GM12878 (cell line): ENCODE data around the gene SLC39A11. TPM values are rescaled to one million over a fixed set of nuclear protein-coding genes. Genes with fewer than 3 reads are reported as not detected.

Experiments
- ATAC-seq: fragments of 200-7000 bp; cut with Tn5 transposase; 3 replicates; pipeline ENCODE4 v1.9.1; 2020; ENCODE audit warnings: mild to moderate bottlenecking, moderate library complexity
- BruUV-seq: library from RNA; stranded (reverse); fragments of 400-500 nt; replicated peaks from 2 replicates; lab custom pipeline; 2021; lab: Mats Ljungman, UMichigan
- CTCF ChIA-PET: fragments of 300-600 bp; sonication (Branson Sonifier 250); formaldehyde crosslinking; extraction: SDS; loops from one replicate; lab custom pipeline; 2021; ENCODE audit warnings: inconsistent platforms; lab: Yijun Ruan, JAX
- POLR2A ChIA-PET: fragments of 350-600 bp; formaldehyde crosslinking; extraction: SDS; loops from one replicate; lab custom pipeline; 2021; ENCODE audit warnings: inconsistent platforms; lab: Charles Lee
- RAD21 ChIA-PET: fragments of 300-600 bp; sonication (Branson Sonifier 250); formaldehyde crosslinking; loops from one replicate; lab custom pipeline; 2023; ENCODE audit warnings: antibody characterized with exemption; ENCODE audit not compliant: unreplicated experiment; lab: Charles Lee
- SMC1A ChIA-PET: fragments of 300-600 bp; sonication (Branson Sonifier 250); formaldehyde crosslinking; loops from one replicate; lab custom pipeline; 2023; ENCODE audit not compliant: unreplicated experiment, uncharacterized antibody; lab: Charles Lee
- DNase-seq: peaks from one replicate; pipeline ENCODE4 v3.0.0-alpha.2; 2011; ENCODE audit warnings: low read depth, low spot score
- FAIRE-seq: peaks from 3 replicates; lab custom pipeline; 2011; peaks lifted over from hg19 to GRCh38; lab: Jason Lieb, UNC
- H2AFZ ChIP-seq: 2 replicates; pipeline ENCODE4 v1.6.0; 2011; ENCODE audit warnings: low read depth, low read length, control low read depth; ENCODE audit not compliant: control insufficient read depth
- H3K27ac ChIP-seq: 2 replicates; pipeline ENCODE4 v1.5.1; 2011; ENCODE audit warnings: control low read depth; ENCODE audit not compliant: control insufficient read depth, insufficient read depth
- H3K27me3 ChIP-seq, 2 experiments: replicated peaks in 1 of 2; 2 replicates each; pipeline versions ENCODE4 v1.6.0 to v1.6.1; 2011; ENCODE audit warnings: low read length in 1 of 2; ENCODE audit not compliant: control insufficient read depth in 2 of 2, insufficient read depth in 2 of 2
- H3K36me3 ChIP-seq, 2 experiments: 2 replicates each; pipeline ENCODE4 v1.5.1; 2011; ENCODE audit warnings: low read length in 1 of 2; ENCODE audit not compliant: control insufficient read depth in 2 of 2, insufficient read depth in 2 of 2
- H3K4me1 ChIP-seq: 2 replicates; pipeline ENCODE4 v1.6.1; 2011; ENCODE audit warnings: mild to moderate bottlenecking, low read length, moderate library complexity, mixed read lengths; ENCODE audit not compliant: control insufficient read depth, insufficient read depth
- H3K4me2 ChIP-seq: 2 replicates; pipeline ENCODE4 v1.6.0; 2011; ENCODE audit warnings: control low read depth; ENCODE audit not compliant: control insufficient read depth, insufficient read depth
- H3K4me3 ChIP-seq: fragments of 200-600 bp; sonication (generic); 2 replicates; pipeline ENCODE4 v1.5.1; 2016
- H3K79me2 ChIP-seq: 2 replicates; pipeline ENCODE4 v1.6.0; 2011; ENCODE audit warnings: low read length; ENCODE audit not compliant: control insufficient read depth, insufficient read depth
- H3K9ac ChIP-seq: 2 replicates; pipeline ENCODE4 v1.8.0; 2011; ENCODE audit warnings: low read length, control low read depth, mixed read lengths; ENCODE audit not compliant: control insufficient read depth, insufficient read depth
- H3K9me3 ChIP-seq: replicated peaks from 3 replicates; pipeline ENCODE4 v1.5.1; 2011; ENCODE audit warnings: mild to moderate bottlenecking, low read length; ENCODE audit not compliant: control insufficient read depth, insufficient read depth
- H4K20me1 ChIP-seq: 2 replicates; pipeline ENCODE4 v1.6.0; 2011; ENCODE audit not compliant: control insufficient read depth, insufficient read depth
- ASH2L ChIP-seq: fragments of 300-600, 200-600 bp; sonication (generic); IDR thresholded peaks from 2 replicates; pipeline ENCODE4 v1.6.1; 2017; ENCODE audit warnings: low read depth, mild to moderate bottlenecking, borderline replicate concordance
- CHD1 ChIP-seq: IDR thresholded peaks from 2 replicates; pipeline ENCODE4 v1.6.1; 2012; ENCODE audit warnings: low read depth, low read length, improper control_type of control experiment
- CHD4 ChIP-seq: fragments of 200-600 bp; sonication (generic); IDR thresholded peaks from 2 replicates; pipeline ENCODE4 v1.6.1; 2016; ENCODE audit warnings: mild to moderate bottlenecking
- FOXK2 ChIP-seq: fragments of 450-650 bp; IDR thresholded peaks from 2 replicates; pipeline ENCODE4 v1.6.1; 2017; ENCODE audit warnings: mild to moderate bottlenecking, moderate library complexity
- GABPA ChIP-seq: IDR thresholded peaks from 2 replicates; pipeline ENCODE4 v1.6.1; 2014; ENCODE audit warnings: antibody characterized with exemption, low read depth, mild to moderate bottlenecking, inconsistent platforms
- IKZF1 ChIP-seq: fragments of 450-650 bp; conservative IDR thresholded peaks from 2 replicates; pipeline ENCODE4 v1.6.1; 2017; ENCODE audit warnings: antibody characterized with exemption, mild to moderate bottlenecking
- IRF4 ChIP-seq: IDR thresholded peaks from 2 replicates; pipeline ENCODE4 v1.6.1; 2011; ENCODE audit warnings: low read depth, low read length
- KLF5 ChIP-seq: fragments of 450-650 bp; IDR thresholded peaks from 2 replicates; pipeline ENCODE4 v1.6.1; 2014; ENCODE audit warnings: mild to moderate bottlenecking; ENCODE audit not compliant: partially characterized antibody
- NR2C2 ChIP-seq: IDR thresholded peaks from 2 replicates; pipeline ENCODE4 v1.6.1; 2011; ENCODE audit warnings: borderline replicate concordance, low read depth; ENCODE audit not compliant: control insufficient read depth, insufficient read length
- RCOR1 ChIP-seq: conservative IDR thresholded peaks from 2 replicates; pipeline ENCODE4 v1.6.1; 2012; ENCODE audit warnings: low read depth, low read length, improper control_type of control experiment
- SRF ChIP-seq, 2 experiments: IDR thresholded peaks; 2 replicates each; pipeline ENCODE4 v1.6.1; 2011; ENCODE audit warnings: low read depth in 2 of 2, low read length in 2 of 2, mild to moderate bottlenecking in 1 of 2, moderate library complexity in 1 of 2
- WRNIP1 ChIP-seq: IDR thresholded peaks from 2 replicates; pipeline ENCODE4 v1.6.1; 2011; ENCODE audit warnings: low read depth, low read length, improper control_type of control experiment, borderline replicate concordance
- YY1 ChIP-seq: IDR thresholded peaks from 2 replicates; pipeline ENCODE4 v1.6.1; 2011; ENCODE audit warnings: low read depth, mild to moderate bottlenecking, low read length
- ZNF384 ChIP-seq: IDR thresholded peaks from 2 replicates; pipeline ENCODE4 v1.6.1; 2012; ENCODE audit warnings: low read depth, mild to moderate bottlenecking, low read length, improper control_type of control experiment, borderline replicate concordance
- WGBS: methylation state at CpG from one replicate; pipeline ENCODE4 v1.1.6; 2016; ENCODE audit warnings: low lambda C conversion rate; ENCODE audit not compliant: insufficient replicate concordance, insufficient coverage; ENCODE audit errors: missing lambda C conversion rate; 5-methylcytosine and 5-hydroxymethylcytosine counted together
- in situ Hi-C: fragments of 300-500 bp; cut with MboI; formaldehyde crosslinking; loops from 9 replicates; pipeline ENCODE4 v1.14.3; 2018; ENCODE audit warnings: mixed read lengths
- intact Hi-C: fragments of 100-400 bp; cut with micrococcal nuclease; formaldehyde crosslinking; loops from one replicate; pipeline ENCODE4 v1.14.2; 2022; ENCODE audit not compliant: unreplicated experiment
- polyA plus RNA-seq, 11 experiments: library from polyadenylated mRNA; depleted of rRNA in 4 of 11; unstranded in 6 of 11; stranded (reverse) in 5 of 11; fragments of >200 nt; fragmentation: Nextera tagmentation in 4 of 11; fragmentation: Illumina TruSeq in 1 of 11; extraction: Ambion mirVana in 4 of 11; extraction: Trizol in 1 of 11; gene quantifications; 1 replicate in 1 of 11; 2 replicates in 10 of 11; pipeline versions ENCODE4 v1.2.1 to v1.2.3, GENCODE V29; 2011 to 2016; ENCODE audit warnings: inconsistent platforms in 2 of 11, missing spikeins in 2 of 11, low read depth in 1 of 11
- total RNA-seq, 4 experiments: library from RNA; depleted of rRNA in 3 of 4; stranded (reverse); fragments of >200 nt in 3 of 4; fragmentation: Illumina TruSeq in 1 of 4; extraction: Trizol in 1 of 4; gene quantifications; 2 replicates each; pipeline versions ENCODE4 v1.2.1 to v1.2.3, GENCODE V29; 2013 to 2021
- TF ChIP-seq, protein P1 (sequence below): fragments of 450-650 bp; conservative IDR thresholded peaks from 2 replicates; pipeline ENCODE4 v1.6.1; 2017; ENCODE audit warnings: mild to moderate bottlenecking, moderate library complexity
- TF ChIP-seq, protein P2 (sequence below): fragments of 450-650 bp; IDR thresholded peaks from 2 replicates; pipeline ENCODE4 v1.6.1; 2016; ENCODE audit warnings: mild to moderate bottlenecking, moderate library complexity, borderline replicate concordance
- TF ChIP-seq, protein P3 (sequence below): IDR thresholded peaks from 2 replicates; pipeline ENCODE4 v1.6.1; 2011; ENCODE audit warnings: low read depth, low read length, improper control_type of control experiment, borderline replicate concordance

SLC39A11 gene
- total and polyA plus RNA-seq, 10 of the 15 experiments (the other 5 are each of a cell fraction or from before 2014, with no cell fraction given), result 8.6 to 23.8 (median 14.0) TPM

DNA sequence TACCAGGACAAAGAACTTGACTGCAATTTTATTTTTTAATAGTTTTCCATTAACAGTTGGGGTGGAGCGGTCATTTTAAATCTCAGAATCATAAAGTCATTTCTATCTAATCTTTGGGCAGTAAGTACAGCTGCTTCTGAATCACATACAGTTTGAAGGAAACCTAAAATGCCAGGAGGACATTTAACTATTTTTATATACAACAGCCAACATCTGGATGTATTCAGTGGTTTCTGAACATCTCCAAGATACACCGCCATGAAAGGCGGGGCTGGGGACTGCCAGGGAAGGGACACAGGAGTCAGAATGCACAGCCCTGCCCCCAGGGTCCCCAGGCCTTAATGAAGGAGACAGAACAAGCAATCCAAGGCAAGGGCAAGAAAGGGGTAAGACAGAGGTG lies 392.3 kb downstream of the SLC39A11 start (continued):
- TF ChIP-seq WRNIP1 (no peak), RCOR1 (no peak)

DNA sequence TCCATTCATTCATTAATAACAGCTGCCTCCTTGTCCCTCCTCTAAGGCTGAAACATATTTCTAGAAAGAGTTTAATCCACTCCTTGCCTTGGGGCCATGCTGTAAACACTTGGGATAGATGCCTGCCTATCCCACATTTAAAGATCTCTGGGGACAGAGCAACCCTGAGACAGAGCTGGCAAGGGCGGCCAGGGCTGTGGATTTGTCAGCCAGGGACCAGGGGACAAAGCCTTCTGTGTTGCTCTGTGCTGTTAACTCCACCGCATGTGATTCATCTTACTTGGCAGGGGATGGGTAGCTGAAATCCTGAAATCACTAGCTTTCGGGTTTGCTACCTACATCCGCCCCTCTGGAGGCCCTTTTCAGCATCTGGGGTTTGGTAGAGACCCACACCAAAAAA lies 392.9 kb downstream of the SLC39A11 start:
- H3K4me1 ChIP-seq, result no peaks in the 10 kb centered on the region
- H3K4me3 ChIP-seq, result no peak overlapping the region
- no peak overlapping the region for H3K4me2 ChIP-seq
- no peaks in the 10 kb centered on the region for H3K27me3 ChIP-seq
- no TSS peak for BruUV-seq
- ChIA-PET SMC1A (interaction anchor here (0.8 to 1.7 kb wide), 3 partner anchors 13 to 107 kb away, joined by 3 to 4 read pairs (median 3); no protein-coding TSS in a partner anchor), CTCF (interaction anchor here (0.6 to 3.0 kb wide), 4 partner anchors 17 to 368 kb away, joined by 3 to 13 read pairs (median 6); no protein-coding TSS in a partner anchor), POLR2A (no interaction called here), RAD21 (no interaction called here)
- no peaks in the 10 kb centered on the region for H4K20me1 ChIP-seq
- FAIRE-seq (no peak), DNase-seq (no peak), ATAC-seq (no peak)
- H3K27ac ChIP-seq, result no peak overlapping the region
- H3K9ac ChIP-seq, result no peak overlapping the region
- intact Hi-C loops, result no loop called here
- H3K9me3 ChIP-seq, result no peaks in the 10 kb centered on the region; the same call in 2 of the 3 replicates
- H3K79me2 ChIP-seq, result no peaks in the 10 kb centered on the region
- TF ChIP-seq, protein P1, sequence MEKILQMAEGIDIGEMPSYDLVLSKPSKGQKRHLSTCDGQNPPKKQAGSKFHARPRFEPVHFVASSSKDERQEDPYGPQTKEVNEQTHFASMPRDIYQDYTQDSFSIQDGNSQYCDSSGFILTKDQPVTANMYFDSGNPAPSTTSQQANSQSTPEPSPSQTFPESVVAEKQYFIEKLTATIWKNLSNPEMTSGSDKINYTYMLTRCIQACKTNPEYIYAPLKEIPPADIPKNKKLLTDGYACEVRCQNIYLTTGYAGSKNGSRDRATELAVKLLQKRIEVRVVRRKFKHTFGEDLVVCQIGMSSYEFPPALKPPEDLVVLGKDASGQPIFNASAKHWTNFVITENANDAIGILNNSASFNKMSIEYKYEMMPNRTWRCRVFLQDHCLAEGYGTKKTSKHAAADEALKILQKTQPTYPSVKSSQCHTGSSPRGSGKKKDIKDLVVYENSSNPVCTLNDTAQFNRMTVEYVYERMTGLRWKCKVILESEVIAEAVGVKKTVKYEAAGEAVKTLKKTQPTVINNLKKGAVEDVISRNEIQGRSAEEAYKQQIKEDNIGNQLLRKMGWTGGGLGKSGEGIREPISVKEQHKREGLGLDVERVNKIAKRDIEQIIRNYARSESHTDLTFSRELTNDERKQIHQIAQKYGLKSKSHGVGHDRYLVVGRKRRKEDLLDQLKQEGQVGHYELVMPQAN, result no peak
- TF ChIP-seq YY1 (no peak), GABPA (no peak), FOXK2 (no peak), ASH2L (no peak), IKZF1 (no peak), ZNF384 (no peak), CHD1 (no peak), IRF4 (no peak), CHD4 (no peak), KLF5 (no peak), NR2C2 (no peak), SRF (IDR thresholded peaks at IDR 0.05; ENCODE audit: low read depth in 2 of 2, low read length in 2 of 2) (no peak)
- TF ChIP-seq, protein P2, sequence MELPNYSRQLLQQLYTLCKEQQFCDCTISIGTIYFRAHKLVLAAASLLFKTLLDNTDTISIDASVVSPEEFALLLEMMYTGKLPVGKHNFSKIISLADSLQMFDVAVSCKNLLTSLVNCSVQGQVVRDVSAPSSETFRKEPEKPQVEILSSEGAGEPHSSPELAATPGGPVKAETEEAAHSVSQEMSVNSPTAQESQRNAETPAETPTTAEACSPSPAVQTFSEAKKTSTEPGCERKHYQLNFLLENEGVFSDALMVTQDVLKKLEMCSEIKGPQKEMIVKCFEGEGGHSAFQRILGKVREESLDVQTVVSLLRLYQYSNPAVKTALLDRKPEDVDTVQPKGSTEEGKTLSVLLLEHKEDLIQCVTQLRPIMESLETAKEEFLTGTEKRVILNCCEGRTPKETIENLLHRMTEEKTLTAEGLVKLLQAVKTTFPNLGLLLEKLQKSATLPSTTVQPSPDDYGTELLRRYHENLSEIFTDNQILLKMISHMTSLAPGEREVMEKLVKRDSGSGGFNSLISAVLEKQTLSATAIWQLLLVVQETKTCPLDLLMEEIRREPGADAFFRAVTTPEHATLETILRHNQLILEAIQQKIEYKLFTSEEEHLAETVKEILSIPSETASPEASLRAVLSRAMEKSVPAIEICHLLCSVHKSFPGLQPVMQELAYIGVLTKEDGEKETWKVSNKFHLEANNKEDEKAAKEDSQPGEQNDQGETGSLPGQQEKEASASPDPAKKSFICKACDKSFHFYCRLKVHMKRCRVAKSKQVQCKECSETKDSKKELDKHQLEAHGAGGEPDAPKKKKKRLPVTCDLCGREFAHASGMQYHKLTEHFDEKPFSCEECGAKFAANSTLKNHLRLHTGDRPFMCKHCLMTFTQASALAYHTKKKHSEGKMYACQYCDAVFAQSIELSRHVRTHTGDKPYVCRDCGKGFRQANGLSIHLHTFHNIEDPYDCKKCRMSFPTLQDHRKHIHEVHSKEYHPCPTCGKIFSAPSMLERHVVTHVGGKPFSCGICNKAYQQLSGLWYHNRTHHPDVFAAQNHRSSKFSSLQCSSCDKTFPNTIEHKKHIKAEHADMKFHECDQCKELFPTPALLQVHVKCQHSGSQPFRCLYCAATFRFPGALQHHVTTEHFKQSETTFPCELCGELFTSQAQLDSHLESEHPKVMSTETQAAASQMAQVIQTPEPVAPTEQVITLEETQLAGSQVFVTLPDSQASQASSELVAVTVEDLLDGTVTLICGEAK, result no peak
- TF ChIP-seq, protein P3, sequence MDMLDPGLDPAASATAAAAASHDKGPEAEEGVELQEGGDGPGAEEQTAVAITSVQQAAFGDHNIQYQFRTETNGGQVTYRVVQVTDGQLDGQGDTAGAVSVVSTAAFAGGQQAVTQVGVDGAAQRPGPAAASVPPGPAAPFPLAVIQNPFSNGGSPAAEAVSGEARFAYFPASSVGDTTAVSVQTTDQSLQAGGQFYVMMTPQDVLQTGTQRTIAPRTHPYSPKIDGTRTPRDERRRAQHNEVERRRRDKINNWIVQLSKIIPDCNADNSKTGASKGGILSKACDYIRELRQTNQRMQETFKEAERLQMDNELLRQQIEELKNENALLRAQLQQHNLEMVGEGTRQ, result no peak
- in situ Hi-C loops, result no loop called here
- 98% methylated on average over 4 of the region's 4 CpGs for WGBS
- no peaks in the 10 kb centered on the region; a peak in 1 of 4 replicates for H3K36me3 ChIP-seq
- H2AFZ ChIP-seq, result no peak overlapping the region
